ENCODE results near the gene VAV2.

The VAV2 gene

DNA sequence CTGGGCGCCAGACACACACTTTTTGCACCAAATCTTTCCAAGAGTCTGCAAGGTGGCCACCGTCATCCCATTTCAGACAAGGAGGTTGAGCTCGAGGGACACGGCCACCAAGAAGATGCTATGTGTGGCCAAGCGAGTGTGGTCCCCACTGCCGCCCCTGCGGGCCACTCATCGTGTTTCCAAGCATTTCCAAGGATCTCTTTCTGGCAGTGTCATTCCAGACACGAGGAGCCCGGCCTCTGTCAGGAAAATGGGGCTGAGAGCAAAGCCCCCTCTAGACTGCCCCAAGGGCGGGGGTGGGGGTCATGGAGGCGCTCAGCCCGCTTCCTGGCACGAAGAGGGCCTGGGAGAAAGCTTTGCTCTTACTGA lies 10.6 kb downstream of the VAV2 start:
- no peak for DNase-seq (ENCODE audit: low read depth in 1 of 2, low spot score in 1 of 2)

DNA sequence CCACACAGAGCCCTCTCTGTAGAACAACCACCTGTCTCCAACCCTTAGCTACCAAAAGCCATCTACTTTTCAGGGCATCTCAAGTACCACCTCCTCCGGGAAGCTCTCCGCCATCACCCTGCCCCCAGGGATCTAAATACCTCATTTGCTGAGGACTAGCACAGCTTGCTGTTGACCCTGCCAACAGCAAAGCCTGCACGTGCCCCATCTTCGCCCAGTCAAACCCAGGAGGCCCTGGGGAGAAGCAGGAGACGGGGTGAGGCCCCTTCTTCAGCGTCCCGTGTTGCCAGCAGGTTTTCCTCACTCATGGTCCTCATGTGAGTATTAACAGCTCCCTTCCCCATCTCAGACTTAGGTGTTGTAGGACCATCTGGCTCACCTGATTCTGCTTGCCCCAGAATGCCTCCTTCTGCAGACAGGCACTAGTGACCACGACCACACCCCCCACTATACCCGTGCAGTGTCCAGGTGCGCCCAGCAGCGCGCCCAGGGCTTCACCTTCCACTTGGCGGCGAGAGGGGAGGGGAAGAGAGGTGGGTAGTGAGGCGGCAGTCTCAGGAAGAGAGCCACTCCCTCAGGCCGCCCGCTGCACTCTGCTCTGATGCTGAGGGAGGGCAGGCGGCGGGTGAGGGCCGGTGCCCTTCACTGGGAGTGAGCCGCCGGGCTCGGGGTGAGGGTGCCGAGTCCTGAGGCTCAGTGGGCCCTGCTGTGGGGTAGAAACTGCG lies 11.1 kb downstream of the VAV2 start:
- DNase-seq (ENCODE audit: low read depth in 1 of 2, low spot score in 1 of 2): no peak

DNA sequence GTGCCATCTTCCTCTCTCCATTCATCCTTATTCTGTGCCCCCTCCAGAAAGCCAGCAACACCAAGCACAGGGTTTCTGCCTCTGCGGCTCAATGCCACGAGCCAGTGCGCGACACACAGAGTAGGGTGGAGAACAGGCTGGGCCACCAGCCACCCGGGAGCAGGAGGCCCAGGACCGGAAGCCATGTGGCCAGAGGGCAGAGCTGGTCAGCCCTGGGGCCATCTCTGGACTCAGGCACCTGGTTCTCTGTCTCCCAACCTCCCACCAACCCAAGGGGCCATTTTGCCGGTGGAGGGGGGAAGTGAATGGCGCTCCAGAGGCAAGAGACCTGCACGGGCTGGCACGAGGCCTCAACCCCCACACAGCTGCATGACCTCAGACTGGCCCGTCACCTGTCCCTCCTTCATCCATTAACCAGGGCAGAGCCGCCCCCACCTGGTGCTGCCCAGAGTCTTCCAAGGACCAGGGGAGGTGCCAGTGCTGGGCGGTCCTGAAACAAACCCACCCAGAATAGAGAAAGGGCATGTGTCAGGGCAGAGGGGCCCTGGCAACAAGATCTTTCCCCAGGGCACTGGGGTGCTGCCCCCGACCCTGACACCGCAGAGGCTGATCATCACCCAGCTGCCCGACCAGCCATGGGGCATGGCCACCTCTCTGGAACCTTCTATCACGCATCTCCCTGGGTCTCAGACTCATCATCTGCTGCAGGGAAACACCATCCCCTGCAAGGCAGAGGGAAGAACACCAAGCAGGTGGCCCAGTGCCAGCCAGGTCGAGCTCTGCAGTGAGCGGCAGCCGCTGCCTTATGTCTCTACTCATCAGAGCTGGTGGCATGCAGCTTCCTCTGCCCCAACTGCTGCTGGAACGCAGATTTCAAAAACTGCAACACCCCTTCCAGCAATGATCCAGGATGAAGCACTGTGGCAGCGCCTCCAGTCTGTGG lies 11.9 kb downstream of the VAV2 start:
- DNase-seq (ENCODE audit: low read depth in 1 of 2, low spot score in 1 of 2): no peak

GRCh38 chr9:133979273-133979920 lies 12.7 kb downstream of the VAV2 start:
- DNase-seq (ENCODE audit: low read depth in 1 of 2, low spot score in 1 of 2): no peak

DNA sequence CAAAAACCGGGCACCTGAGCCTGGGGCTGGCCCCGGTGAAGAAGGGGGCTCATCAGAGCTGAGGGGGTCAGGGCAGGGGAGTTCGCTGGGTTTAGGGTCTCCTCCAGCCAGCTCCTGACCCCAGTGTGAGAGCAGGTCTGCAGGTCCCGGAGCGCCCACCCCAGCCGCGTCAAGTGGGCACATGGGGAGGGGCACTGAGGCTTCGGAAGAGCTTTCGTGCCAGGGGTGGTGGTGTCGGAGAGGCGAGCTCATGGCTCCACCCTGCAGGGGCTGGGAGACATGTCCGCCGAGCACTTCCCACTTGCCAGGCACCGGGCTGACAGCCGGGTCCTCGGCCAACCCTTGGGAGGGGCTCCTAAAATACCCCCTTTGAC lies 13.2 kb downstream of the VAV2 start:
- DNase-seq (ENCODE audit: low read depth in 1 of 2, low spot score in 1 of 2): no peak

DNA sequence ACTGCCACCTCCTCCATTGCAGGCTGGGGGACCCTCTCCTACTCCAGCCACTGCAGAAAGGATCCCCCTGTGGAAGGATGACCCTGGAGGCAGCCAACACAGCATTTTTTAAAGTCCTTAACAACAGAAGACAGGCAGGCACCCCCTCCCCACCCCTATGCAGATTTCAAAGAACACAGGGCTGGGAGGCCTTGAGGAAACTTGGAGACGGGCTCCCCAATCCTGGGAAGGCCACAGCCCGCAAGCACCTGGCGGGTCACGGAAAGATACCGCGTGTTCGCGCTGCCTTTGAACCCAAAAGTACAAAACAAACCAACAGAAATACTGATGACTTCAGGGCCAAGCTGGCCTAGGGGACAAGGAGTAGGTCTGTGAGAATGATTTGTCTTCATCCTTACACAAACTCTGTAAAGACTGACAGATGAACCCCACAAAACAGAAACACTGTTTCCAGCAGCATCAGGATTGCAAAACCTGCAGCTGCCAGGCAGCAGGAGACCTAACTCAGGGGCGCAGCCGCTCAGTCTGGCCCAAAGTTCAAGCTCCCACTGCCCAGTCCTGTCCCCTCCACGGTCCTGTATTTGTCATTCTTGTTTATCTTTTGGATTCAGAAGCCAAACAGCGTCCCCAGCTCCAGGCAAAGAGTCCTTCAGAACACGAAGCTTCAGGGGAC lies 13.8 kb downstream of the VAV2 start:
- DNase-seq (ENCODE audit: low read depth in 1 of 2, low spot score in 1 of 2): no peak

GRCh38 chr9:133977421-133978201 lies 14.5 kb downstream of the VAV2 start:
- DNase-seq (ENCODE audit: low read depth in 1 of 2, low spot score in 1 of 2): no peak

GRCh38 chr9:133976887-133977286 lies 15.2 kb downstream of the VAV2 start:
- DNase-seq (ENCODE audit: low read depth in 1 of 2, low spot score in 1 of 2): no peak

GRCh38 chr9:133976191-133976861 lies 15.8 kb downstream of the VAV2 start:
- DNase-seq (ENCODE audit: low read depth in 1 of 2, low spot score in 1 of 2): no peak

- no peak for DNase-seq (ENCODE audit: low read depth in 1 of 2, low spot score in 1 of 2)
Measured at GRCh38 chr9:133975511-133975910, 16.6 kb downstream of the VAV2 start.

DNA sequence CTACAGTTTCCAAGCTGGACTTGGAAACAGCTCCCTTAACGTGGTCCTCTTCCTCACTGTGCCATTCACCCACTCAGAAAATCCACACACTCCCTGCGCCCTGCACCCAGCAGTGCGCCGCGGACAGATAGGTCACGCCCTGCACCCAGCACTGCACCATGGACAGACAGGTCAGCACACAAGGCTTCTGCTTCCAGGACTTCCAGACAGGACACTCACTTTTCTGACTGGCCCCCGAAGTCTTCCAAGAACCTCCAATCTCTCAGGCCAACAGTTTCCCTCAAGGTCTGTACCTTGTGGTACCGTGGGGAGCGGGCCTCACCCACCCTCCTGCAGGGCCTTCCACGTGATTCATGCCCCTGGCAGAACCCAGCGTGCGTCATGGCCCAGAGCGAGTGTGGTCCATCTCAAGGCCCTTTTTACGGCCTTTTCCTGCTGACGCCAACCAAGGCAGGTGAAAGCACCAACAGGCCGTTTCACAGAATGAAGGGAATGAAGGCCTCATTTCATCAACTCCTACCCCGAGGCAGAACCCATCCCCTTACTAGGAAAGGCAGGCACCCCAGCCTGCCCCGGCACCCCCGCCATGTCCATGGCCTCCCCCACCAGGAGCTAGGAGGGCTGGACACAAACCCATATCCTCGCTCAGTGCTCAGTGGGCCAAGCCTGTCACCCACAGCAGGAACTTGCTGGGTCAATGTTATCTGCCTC lies 17.3 kb downstream of the VAV2 start:
- no peak for DNase-seq (ENCODE audit: low read depth in 1 of 2, low spot score in 1 of 2)

DNA sequence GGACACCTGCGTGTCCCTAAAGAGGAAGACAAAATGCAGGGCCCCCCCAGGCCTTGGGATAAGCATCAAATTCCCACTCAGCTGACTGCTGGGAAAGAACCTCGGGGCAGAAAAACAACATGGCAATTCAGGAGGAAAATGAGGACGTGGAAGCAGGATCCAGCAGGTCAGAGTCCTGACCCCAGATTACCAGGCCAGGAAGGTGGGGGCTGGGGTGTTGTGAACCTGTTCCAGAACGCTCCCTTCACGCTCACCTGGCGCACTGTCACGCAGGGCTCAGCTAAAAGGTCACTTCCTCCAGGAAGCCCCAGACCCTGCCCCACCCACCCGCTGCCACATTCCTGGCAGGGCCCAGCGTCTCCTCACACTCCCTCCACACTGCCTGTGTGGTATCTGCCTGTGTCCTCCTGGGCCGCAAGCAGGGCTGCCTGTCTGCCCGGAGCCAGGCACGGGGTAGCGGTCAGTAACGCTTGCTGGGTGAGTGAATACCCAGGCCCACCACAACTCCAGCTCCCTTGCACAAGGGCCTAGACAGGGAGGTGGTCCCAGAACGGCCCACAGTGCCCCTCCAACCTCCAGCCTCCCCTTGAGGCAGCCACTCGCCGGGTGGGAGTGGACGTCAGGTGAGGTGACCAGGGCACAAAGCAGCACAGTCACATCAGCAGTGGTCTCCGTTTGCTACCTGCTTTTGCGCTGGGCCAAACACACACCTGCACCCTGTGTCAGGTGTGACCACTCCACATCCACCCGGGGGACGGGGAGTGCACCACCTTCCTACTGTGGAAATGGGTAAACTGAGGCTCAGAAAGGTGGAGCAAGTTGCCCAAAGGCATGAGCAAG lies 18.1 kb downstream of the VAV2 start:
- DNase-seq (ENCODE audit: low read depth in 1 of 2, low spot score in 1 of 2): no peak

DNA sequence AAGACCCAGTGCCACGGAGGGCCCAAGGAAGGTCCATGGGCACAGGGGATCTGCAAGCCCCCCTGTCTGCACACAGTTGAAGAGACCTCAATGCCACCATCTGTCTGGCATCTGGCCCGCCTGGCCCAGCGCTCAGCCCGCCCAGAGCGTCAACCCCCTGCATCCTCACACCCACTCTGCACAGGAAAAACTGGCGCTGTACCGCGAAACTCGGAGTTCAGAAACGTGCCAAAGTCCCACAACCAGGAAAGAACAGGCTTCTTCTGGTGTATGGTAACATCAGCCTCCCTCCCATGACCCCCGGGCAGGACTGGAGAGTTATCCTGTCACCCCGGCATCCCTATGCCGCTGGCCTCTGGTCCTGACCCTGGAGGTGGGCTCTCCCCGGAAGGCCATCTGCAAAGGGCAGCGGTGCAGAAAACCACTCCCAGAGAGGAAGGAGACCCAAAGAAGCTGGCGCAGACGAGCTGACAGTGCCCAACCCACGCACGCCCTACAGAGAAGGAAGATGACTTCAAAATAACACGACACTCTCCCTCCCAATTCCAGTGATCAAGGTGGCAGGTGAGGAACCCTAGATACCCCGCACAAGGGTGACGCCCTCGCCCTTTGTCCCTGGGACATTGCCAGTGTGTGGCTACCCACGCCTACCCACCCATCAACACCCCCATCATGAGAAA lies 18.9 kb downstream of the VAV2 start:
- DNase-seq (ENCODE audit: low read depth in 1 of 2, low spot score in 1 of 2): no peak

DNA sequence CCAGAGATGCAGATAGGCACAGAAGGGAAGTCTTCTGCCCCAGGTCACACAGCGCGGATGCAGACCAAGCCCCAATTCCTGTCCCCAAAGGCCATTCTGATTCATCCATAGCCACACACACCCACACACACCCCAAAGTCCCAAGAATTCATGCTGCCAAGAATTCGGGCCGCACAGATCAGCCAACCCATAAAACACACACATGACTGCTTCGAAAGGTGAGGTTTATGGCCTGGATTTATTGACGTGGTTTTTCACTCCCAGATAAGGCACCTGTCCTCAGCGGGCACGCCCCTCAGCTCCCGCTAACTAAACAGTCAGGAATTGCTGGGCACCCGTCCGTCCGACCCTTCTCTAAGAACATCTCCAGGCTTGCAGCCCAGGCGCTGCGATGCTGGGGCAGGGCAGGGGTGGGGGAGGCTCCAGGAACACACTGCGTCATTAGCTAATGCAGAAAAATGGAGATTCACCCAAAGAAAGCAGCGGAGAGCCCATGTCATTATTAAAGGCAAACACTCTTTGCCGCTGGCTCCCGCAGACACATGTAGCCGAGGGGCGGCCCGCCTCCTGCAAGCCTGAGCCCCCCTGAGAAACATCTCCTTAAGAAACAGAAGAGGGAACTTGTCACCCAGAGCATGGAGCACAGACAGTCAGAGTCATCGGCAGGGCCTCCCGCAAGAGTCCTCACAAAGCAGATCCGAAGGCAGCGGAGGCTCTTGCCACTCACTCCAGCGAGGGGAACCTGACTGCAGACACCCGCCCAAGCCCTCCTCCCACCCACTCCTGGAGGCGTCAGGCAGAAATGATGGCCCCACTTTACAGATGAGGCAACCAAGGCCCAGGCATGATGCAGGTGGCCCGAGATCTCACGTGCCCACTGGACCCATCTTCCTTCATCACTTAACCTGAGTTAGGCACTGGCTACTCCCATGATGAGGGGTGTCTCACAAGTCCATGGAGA lies 19.9 kb downstream of the VAV2 start:
- no peak for DNase-seq (ENCODE audit: low read depth in 1 of 2, low spot score in 1 of 2)

DNA sequence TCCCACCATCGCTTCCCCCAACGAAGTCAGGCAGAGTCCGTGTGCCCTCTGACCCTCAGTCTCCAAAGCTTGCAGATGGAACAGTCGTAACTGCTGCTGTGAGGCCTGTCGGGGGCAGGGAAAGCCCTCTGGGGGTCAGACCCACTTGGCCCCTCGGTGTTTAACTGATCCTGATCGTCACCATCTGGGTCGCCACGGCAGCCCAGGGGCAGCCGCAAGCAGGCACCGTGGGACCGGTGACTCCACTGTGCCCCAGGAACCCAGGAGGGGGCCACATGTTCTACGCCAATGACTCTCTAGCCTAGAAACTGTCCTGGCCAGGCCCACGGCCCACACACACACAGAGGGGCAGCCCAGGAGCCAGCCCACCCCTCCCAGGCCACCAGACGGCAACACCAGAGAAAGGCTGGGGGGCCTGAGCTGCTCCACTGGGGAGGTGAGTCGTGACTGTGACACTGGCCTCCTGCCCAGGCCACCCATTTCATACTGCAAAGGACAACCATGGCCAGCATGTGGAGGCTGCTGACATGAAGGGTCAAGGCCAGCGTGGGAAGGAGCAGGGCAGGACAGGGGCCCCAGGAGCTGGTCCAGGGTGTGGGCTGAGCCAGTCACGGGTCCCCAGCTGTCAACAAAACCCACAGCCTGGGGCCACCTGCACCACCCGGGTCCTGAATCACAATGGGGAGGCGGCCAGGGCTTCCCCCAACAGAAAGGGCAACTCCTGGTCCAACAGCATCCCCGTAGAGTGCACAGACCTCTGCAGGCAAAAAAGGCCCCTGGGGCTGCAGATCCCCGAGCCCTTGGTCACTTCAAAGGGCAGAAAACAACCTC lies 20.8 kb downstream of the VAV2 start:
- DNase-seq (ENCODE audit: low read depth in 1 of 2, low spot score in 1 of 2): no peak

GRCh38 chr9:133970581-133971058 lies 21.5 kb downstream of the VAV2 start:
- no peak for DNase-seq (ENCODE audit: low read depth in 1 of 2, low spot score in 1 of 2)

All from stimulated activated CD4-positive, alpha-beta T cell treated with anti-CD3 and anti-CD28 coated beads, Interleukin-15, amount 100 ng/mL, for 1 hour (primary cell).